HepG2 (cell line): ENCODE results near the gene ZNF22. TPM values are rescaled to one million over a fixed set of nuclear protein-coding genes. Genes with fewer than 3 reads are reported as not detected.

Experiments used
- BRD4 ChIP-seq: sonication (generic); formaldehyde crosslinking; IDR thresholded peaks from 2 replicates; pipeline ENCODE4 v1.4.0; 2020; ENCODE audit warnings: missing genetic modification reagents
- JUNB ChIP-seq: sonication (generic); formaldehyde crosslinking; IDR thresholded peaks from 2 replicates; pipeline ENCODE4 v1.8.0; 2022; ENCODE audit warnings: missing genetic modification reagents, mild to moderate bottlenecking, borderline replicate concordance
- KLF15 ChIP-seq: sonication (generic); formaldehyde crosslinking; IDR thresholded peaks from 2 replicates; pipeline ENCODE4 v1.8.1; 2023; ENCODE audit warnings: borderline replicate concordance, mild to moderate bottlenecking, inconsistent platforms, missing genetic modification reagents, mixed read lengths
- MATR3 ChIP-seq: sonication (generic); formaldehyde crosslinking; IDR thresholded peaks from 2 replicates; pipeline ENCODE4 v1.4.0; 2020; ENCODE audit warnings: missing genetic modification reagents
- NFE2L2 ChIP-seq: fragments of 150-350 bp; IDR thresholded peaks from 2 replicates; pipeline ENCODE4 v1.6.1; 2014; ENCODE audit warnings: low read length
- RAD21 ChIP-seq: fragments of 450-650 bp; formaldehyde crosslinking; IDR thresholded peaks from 2 replicates; pipeline ENCODE4 v1.5.0; 2020; ENCODE audit warnings: mild to moderate bottlenecking
- SKI ChIP-seq: fragments of 450-650 bp; IDR thresholded peaks from one replicate; pipeline ENCODE4 v1.6.1; 2018; ENCODE audit warnings: mild to moderate bottlenecking; ENCODE audit not compliant: partially characterized antibody
- TEAD3 ChIP-seq: optimal IDR thresholded peaks from 2 replicates; pipeline ENCODE3; 2016; ENCODE audit warnings: borderline replicate concordance
- TGIF2 ChIP-seq: IDR thresholded peaks from 2 replicates; pipeline ENCODE4 v1.6.1; 2016; ENCODE audit warnings: control low read depth, missing compliant biosample characterization
- TOE1 ChIP-seq: sonication (generic); formaldehyde crosslinking; IDR thresholded peaks from 2 replicates; pipeline ENCODE4 v1.4.0; 2020; ENCODE audit warnings: mild to moderate bottlenecking, missing genetic modification reagents
- ZFP82 ChIP-seq: sonication (generic); formaldehyde crosslinking; IDR thresholded peaks from 2 replicates; pipeline ENCODE4 v1.5.1; 2020; ENCODE audit warnings: mild to moderate bottlenecking, missing genetic modification reagents, borderline replicate concordance
- ZNF282 ChIP-seq: fragments of 450-650 bp; IDR thresholded peaks from 2 replicates; pipeline ENCODE4 v1.6.1; 2018; ENCODE audit not compliant: partially characterized antibody
- ZNF468 ChIP-seq: sonication (generic); formaldehyde crosslinking; IDR thresholded peaks from 2 replicates; pipeline ENCODE4 v1.8.0; 2022; ENCODE audit warnings: mild to moderate bottlenecking, moderate library complexity, missing genetic modification reagents
- ZNF550 ChIP-seq: sonication (generic); formaldehyde crosslinking; IDR thresholded peaks from 2 replicates; pipeline ENCODE4 v1.4.0; 2020; ENCODE audit warnings: mild to moderate bottlenecking, missing genetic modification reagents, borderline replicate concordance
- ZNF557 ChIP-seq: sonication (generic); formaldehyde crosslinking; IDR thresholded peaks from 2 replicates; pipeline ENCODE4 v1.4.0; 2020; ENCODE audit warnings: missing genetic modification reagents
- ZNF652 ChIP-seq: IDR thresholded peaks from 2 replicates; pipeline ENCODE4 v1.6.1; 2016; ENCODE audit warnings: low read depth, borderline replicate concordance
- ZNF761 ChIP-seq: sonication (generic); formaldehyde crosslinking; conservative IDR thresholded peaks from 2 replicates; pipeline ENCODE4 v1.4.0; 2020; ENCODE audit warnings: mild to moderate bottlenecking, missing genetic modification reagents
- ZNF766 ChIP-seq: sonication (generic); formaldehyde crosslinking; IDR thresholded peaks from 2 replicates; pipeline ENCODE4 v1.5.0; 2020; ENCODE audit warnings: missing genetic modification reagents, borderline replicate concordance
- ZNF83 ChIP-seq: sonication (generic); formaldehyde crosslinking; IDR thresholded peaks from 2 replicates; pipeline ENCODE4 v1.4.0; 2020; ENCODE audit warnings: missing genetic modification reagents, mild to moderate bottlenecking, borderline replicate concordance
- ZSCAN21 ChIP-seq: sonication (generic); formaldehyde crosslinking; IDR thresholded peaks from 2 replicates; pipeline ENCODE4 v1.8.0; 2022; ENCODE audit warnings: mild to moderate bottlenecking, missing genetic modification reagents, moderate library complexity, borderline replicate concordance
- polyA plus RNA-seq, 8 experiments: library from polyadenylated mRNA; depleted of rRNA in 3 of 8; stranded (reverse) in 7 of 8; unstranded in 1 of 8; fragments of >200 nt; fragmentation: Illumina TruSeq in 4 of 8; extraction: Trizol in 4 of 8; gene quantifications; 2 replicates each; pipeline versions ENCODE4 v1.2.1 to v1.2.3, GENCODE V29; 2011 to 2016; ENCODE audit warnings: low read depth in 4 of 8, missing spikeins in 1 of 8, mixed read lengths in 1 of 8; ENCODE audit not compliant: insufficient read depth in 1 of 8
- total RNA-seq, 5 experiments: library from RNA; depleted of rRNA; stranded (reverse); fragments of >200 nt; fragmentation: Illumina TruSeq; extraction: Trizol; gene quantifications; 2 replicates each; pipeline ENCODE4 v1.2.3, GENCODE V29; 2016; ENCODE audit warnings: low read depth in 1 of 5
- TF ChIP-seq, protein P1 (sequence below): sonication (generic); formaldehyde crosslinking; conservative IDR thresholded peaks from 2 replicates; pipeline ENCODE4 v1.4.0; 2020; ENCODE audit warnings: mild to moderate bottlenecking, missing genetic modification reagents, moderate library complexity
- TF ChIP-seq, protein P2 (sequence below): fragments of 450-650 bp; IDR thresholded peaks from 2 replicates; pipeline ENCODE4 v1.6.1; 2017; ENCODE audit warnings: mild to moderate bottlenecking
- TF ChIP-seq, protein P3 (sequence below): sonication (generic); formaldehyde crosslinking; conservative IDR thresholded peaks from 2 replicates; pipeline ENCODE4 v1.4.0; 2020; ENCODE audit warnings: missing genetic modification reagents

ZNF22 gene
- total and polyA plus RNA-seq, 2 of the 13 experiments (the other 11 are each of a cell fraction or from before 2014, with no cell fraction given) = 0.40 to 1.3 TPM

- TF ChIP-seq ZNF550 (CRISPR knock-in tag) (no peak), ZNF652 (CRISPR knock-in tag) (no peak), ZNF557 (CRISPR knock-in tag) (0 out of 2 replicates have a peak, but pooled peaks have one; percentile 24), ZNF83 (CRISPR knock-in tag) (no peak), ZNF468 (CRISPR knock-in tag) (no peak), ZNF282 (no peak), ZNF761 (no peak), KLF15 (CRISPR knock-in tag) (no peak), ZSCAN21 (CRISPR knock-in tag) (no peak), ZFP82 (no peak), MATR3 (CRISPR knock-in tag) (no peak), TEAD3 (no peak), ZNF766 (CRISPR knock-in tag) (no peak), SKI (no peak), JUNB (no peak), NFE2L2 (no peak), RAD21 (CRISPR knock-in tag) (peak; percentile 97), TGIF2 (no peak), BRD4 (CRISPR knock-in tag) (no peak), TOE1 (CRISPR knock-in tag) (no peak)
- TF ChIP-seq, protein P1, sequence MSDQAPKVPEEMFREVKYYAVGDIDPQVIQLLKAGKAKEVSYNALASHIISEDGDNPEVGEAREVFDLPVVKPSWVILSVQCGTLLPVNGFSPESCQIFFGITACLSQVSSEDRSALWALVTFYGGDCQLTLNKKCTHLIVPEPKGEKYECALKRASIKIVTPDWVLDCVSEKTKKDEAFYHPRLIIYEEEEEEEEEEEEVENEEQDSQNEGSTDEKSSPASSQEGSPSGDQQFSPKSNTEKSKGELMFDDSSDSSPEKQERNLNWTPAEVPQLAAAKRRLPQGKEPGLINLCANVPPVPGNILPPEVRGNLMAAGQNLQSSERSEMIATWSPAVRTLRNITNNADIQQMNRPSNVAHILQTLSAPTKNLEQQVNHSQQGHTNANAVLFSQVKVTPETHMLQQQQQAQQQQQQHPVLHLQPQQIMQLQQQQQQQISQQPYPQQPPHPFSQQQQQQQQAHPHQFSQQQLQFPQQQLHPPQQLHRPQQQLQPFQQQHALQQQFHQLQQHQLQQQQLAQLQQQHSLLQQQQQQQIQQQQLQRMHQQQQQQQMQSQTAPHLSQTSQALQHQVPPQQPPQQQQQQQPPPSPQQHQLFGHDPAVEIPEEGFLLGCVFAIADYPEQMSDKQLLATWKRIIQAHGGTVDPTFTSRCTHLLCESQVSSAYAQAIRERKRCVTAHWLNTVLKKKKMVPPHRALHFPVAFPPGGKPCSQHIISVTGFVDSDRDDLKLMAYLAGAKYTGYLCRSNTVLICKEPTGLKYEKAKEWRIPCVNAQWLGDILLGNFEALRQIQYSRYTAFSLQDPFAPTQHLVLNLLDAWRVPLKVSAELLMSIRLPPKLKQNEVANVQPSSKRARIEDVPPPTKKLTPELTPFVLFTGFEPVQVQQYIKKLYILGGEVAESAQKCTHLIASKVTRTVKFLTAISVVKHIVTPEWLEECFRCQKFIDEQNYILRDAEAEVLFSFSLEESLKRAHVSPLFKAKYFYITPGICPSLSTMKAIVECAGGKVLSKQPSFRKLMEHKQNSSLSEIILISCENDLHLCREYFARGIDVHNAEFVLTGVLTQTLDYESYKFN (CRISPR knock-in tag) = peak; percentile 44
- TF ChIP-seq, protein P2, sequence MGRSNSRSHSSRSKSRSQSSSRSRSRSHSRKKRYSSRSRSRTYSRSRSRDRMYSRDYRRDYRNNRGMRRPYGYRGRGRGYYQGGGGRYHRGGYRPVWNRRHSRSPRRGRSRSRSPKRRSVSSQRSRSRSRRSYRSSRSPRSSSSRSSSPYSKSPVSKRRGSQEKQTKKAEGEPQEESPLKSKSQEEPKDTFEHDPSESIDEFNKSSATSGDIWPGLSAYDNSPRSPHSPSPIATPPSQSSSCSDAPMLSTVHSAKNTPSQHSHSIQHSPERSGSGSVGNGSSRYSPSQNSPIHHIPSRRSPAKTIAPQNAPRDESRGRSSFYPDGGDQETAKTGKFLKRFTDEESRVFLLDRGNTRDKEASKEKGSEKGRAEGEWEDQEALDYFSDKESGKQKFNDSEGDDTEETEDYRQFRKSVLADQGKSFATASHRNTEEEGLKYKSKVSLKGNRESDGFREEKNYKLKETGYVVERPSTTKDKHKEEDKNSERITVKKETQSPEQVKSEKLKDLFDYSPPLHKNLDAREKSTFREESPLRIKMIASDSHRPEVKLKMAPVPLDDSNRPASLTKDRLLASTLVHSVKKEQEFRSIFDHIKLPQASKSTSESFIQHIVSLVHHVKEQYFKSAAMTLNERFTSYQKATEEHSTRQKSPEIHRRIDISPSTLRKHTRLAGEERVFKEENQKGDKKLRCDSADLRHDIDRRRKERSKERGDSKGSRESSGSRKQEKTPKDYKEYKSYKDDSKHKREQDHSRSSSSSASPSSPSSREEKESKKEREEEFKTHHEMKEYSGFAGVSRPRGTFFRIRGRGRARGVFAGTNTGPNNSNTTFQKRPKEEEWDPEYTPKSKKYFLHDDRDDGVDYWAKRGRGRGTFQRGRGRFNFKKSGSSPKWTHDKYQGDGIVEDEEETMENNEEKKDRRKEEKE = no peak
- TF ChIP-seq, protein P3, sequence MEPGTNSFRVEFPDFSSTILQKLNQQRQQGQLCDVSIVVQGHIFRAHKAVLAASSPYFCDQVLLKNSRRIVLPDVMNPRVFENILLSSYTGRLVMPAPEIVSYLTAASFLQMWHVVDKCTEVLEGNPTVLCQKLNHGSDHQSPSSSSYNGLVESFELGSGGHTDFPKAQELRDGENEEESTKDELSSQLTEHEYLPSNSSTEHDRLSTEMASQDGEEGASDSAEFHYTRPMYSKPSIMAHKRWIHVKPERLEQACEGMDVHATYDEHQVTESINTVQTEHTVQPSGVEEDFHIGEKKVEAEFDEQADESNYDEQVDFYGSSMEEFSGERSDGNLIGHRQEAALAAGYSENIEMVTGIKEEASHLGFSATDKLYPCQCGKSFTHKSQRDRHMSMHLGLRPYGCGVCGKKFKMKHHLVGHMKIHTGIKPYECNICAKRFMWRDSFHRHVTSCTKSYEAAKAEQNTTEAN (CRISPR knock-in tag) = peak; percentile 51; the same call in 1 of the 2 replicates
These were observed 25.9 kb upstream of the ZNF22 start (continued) for GRCh38 chr10:44974628-44975430.
